Measurements from ENCODE around the gene HOXC13.

The HOXC13 gene

GRCh38 chr12:53980104-53980801, 41.6 kb downstream of the HOXC13 start:
- no peak for DNase-seq (ENCODE audit: extremely low read depth in 1 of 2, low read depth in 1 of 2)

DNA sequence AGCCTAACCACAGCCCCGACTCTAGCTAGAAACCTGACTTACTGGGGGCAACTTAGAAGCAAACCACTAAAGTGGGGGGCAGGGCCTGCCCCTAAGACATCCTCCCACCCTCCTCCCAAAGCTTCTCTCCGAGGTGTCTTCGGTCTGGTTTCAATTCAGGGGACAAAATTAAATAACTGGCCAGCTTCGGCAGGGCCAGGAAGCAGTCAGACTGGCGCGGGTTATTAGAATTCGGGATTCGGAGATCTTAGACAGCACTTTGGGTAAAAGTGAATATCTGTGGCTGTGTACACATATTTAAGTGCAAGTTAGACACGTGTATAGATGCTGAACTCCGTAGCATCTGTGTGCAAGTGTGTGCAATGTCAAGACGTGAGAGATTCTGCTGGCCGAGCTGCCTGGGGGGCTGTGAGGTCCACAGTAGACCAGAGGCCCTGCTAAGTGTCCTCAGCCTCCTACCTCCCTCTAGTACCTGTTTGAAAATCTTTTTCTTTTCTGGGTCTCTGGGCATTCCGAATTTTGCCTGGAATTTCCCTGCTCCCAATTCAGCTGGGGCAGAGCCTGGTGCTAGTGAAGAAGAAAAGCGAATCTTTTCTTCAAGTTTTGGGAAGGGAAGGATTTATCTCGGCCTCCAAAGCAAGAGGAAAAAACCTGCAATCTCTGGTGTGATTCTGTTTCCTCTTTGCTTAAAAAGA, 42.3 kb downstream of the HOXC13 start:
- no peak for DNase-seq (ENCODE audit: extremely low read depth in 1 of 2, low read depth in 1 of 2)

- DNase-seq (ENCODE audit: extremely low read depth in 1 of 2, low read depth in 1 of 2) = no peak
Measured at GRCh38 chr12:53981634-53982565, 43.3 kb downstream of the HOXC13 start.

DNA sequence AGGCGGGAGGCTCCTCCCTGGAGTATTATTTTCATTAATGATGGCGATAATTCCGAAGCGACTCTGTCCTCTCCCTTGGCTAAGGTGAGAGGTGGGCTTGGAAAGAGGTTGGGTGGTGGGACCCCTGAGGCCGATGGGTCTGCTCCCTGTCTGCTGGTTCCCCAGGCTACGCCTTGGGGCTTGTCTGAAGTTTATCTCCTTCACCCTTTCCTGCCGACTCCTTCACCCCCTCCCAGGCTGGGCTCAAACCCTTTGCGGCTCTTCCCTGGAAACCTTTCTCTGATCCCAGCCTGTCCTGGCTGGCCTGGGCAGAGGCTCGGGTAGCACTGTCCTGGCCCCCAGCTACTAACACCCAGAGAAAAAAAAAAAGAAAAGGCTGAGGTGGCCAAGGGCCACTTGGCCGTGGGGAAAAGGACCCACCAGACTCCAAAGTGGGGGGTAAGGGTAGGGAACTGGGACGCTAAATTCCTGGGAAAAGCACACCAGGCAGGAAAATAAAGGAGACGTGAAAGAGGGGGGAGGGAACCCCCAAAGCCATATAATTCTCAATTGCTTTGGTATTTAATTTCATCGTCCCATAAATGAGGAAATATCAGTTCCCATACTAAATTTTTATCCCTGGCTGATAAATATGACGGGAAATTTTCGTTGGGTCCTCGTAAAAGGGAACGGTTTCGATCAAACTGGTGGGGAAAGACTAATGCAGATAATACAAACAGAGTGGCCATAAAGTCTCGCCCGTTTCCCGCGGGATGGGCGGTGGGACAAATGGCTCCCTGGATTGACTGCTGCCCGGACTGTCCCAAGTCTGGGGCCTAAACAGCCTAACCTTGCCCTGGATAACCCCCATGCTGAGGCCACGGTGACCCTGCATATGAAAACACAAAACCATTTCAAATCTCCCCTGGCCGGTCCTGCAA, 44.3 kb downstream of the HOXC13 start:
- DNase-seq (ENCODE audit: extremely low read depth in 1 of 2, low read depth in 1 of 2) = no peak

GRCh38 chr12:53983568-53983949, 44.9 kb downstream of the HOXC13 start:
- DNase-seq (ENCODE audit: extremely low read depth in 1 of 2, low read depth in 1 of 2) = no peak

DNA sequence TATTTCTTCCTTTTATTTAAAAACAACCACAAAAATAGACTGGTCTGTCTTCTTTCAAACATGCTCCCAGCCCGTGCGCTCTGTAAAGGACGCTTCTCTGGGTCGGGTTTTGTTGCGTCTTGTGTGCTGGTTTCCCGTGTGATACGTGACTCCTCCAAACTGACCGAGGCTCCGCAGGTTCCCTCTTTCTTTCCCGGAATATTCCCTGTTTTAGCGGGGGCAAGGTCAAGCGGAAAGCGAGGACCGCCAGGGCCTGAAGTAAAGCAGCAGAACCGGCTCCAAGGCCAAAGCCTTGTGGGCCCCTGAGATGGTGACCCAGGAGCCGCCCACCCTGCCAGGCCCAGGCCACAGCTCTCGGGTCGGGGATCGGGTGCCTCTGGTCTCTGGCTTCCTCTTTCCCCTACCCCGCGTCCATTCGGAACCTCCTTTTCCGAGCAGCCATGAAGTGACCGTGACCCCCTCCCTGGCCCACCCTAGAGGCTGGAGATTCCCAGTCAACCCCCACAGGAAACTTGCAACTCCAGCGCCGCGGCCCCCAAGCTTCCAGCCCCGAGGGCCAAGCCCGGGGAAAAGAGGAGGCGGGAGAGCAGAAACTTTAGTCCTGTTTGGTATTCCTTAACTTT, 45.4 kb downstream of the HOXC13 start:
- DNase-seq (ENCODE audit: extremely low read depth in 1 of 2, low read depth in 1 of 2) = no peak

DNA sequence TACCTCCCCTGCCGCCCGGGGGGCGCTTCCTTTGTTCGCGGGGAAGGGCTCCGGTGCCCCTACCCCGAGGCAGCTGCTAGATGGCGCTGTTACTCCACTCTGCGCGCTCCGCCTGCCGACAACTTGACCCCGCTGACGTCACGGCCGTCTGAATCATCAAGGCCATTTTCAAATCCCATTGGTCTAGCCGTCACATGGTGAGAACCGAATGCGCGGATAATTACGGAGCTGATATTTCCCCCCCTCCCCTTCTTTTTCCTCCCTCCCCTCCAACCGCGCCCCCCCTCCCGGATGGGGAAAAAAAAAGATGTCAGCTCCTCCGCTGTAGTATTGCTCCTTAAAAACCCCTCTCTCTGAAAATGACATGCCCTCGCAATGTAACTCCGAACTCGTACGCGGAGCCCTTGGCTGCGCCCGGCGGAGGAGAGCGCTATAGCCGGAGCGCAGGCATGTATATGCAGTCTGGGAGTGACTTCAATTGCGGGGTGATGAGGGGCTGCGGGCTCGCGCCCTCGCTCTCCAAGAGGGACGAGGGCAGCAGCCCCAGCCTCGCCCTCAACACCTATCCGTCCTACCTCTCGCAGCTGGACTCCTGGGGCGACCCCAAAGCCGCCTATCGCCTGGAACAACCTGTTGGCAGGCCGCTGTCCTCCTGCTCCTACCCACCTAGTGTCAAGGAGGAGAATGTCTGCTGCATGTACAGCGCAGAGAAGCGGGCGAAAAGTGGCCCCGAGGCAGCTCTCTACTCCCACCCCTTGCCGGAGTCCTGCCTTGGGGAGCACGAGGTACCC, 46.5 kb downstream of the HOXC13 start, which contains the start of gene HOXC10:
TSS of gene HOXC10 (plus strand) at position 246 of the 791 bp plus-strand sequence. CDS start at position 360, 114 bp downstream.
- peak; percentile 56 to 65 for DNase-seq (ENCODE audit: extremely low read depth in 1 of 2, low read depth in 1 of 2)

- DNase-seq (ENCODE audit: extremely low read depth in 1 of 2, low read depth in 1 of 2) = no peak
Measured at GRCh38 chr12:53985692-53985993, 47.0 kb downstream of the HOXC13 start.

DNA sequence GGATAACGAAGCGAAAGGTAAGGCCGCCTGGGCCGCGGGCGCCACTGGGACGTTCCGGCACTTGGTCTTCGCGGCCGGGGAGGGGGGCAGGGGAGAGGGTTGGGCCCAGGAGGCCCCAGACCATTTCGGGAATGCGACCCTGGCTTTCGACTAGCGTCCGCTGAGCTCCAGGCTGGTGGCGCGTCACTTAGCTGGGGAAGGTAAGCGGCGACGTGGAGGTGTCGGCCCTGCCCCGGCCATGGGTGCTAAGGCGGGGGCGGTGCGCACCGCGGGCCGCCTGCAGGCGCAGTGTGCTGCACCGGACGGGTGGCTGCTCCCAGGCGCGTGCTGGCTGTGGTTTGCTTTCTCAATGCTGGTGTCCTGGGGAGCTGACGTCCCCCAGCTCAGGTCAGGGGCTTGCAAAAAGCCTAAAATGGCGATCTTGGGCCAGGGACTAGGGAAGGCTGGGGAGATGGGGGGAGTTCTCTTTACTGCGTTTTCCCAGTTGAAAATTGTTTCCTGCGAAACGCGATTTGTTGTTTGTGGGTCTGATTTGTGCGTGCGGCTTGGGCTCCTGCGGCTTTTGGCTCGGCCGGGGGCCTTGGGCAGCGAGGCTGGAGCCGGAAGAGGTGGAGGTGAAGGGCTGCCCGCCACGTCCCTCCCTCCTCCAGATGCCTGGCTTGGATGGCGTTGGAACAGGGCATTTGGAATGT, 47.5 kb downstream of the HOXC13 start:
- DNase-seq (ENCODE audit: extremely low read depth in 1 of 2, low read depth in 1 of 2) = no peak

- no peak for DNase-seq (ENCODE audit: extremely low read depth in 1 of 2, low read depth in 1 of 2)
Measured at GRCh38 chr12:53986686-53987483, 48.3 kb downstream of the HOXC13 start.

GRCh38 chr12:53987787-53988230, 49.2 kb downstream of the HOXC13 start:
- no peak for DNase-seq (ENCODE audit: extremely low read depth in 1 of 2, low read depth in 1 of 2)

DNA sequence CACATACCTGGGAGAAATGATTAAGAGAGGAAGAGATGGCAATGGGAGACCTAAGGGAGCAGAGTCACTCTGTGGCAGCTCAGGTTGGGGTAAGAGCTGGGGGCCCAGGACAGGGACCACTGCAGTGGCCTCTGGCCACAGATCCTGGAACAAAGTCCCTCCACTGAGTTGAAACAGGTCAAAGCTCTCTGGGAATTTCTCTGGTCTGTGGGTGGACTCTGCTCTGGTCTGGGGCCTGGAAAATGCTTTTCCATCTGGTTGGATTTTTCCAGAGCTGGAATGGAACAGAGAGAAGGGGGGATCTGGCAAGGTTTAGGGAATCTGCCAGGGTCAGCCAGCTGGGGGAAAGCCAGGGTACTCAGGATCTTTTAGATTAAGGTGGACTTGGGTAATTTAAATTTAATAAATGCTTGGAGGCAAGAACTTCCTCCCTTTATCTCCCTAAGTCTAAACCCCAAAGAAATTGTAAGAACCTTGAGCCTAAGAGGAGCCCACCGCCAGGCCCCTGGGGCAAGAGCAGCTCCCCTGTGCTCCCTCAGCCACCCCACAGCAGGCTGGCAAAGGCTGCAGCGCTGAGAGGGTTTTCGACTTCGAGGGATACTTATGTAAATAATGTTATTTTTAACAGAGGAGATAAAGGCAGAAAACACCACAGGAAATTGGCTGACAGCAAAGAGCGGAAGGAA, 50.1 kb downstream of the HOXC13 start:
- no peak for DNase-seq (ENCODE audit: extremely low read depth in 1 of 2, low read depth in 1 of 2)

DNA sequence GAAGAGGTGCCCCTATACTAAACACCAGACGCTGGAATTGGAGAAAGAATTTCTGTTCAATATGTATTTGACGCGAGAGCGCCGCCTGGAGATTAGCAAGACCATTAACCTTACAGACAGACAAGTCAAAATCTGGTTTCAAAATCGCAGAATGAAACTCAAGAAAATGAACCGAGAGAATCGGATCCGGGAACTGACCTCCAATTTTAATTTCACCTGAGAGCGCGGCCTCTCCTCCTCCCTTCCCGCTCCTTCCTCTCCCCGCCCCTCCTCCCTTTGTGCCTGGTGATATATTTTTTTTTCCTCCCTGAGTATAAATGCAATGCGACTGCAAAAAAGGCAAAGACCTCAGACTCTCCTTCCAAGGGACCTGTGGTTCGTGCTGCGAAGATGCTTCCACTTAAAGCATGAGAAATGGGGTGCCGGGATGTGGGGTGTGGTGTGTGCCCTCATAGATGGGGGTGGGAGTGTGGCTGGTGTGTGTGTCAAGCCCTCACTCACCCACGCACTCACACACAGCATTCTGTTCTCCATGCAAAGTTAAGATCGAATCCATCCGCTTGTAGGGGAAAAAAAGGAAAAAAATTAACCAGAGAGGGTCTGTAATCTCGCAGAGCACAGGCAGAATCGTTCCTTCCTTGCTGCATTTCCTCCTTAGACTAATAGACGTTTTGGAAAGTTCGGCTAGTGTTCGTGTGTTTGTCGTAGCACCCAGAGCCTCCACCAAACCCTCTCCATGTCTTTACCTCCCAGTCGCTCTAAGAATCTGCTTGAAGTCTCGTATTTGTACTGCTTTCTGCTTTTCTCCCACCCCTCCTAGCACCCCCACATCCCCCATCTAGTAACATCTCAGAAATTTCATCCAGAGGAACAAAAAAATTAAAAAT, 50.8 kb downstream of the HOXC13 start:
- DNase-seq (ENCODE audit: extremely low read depth in 1 of 2, low read depth in 1 of 2) = no peak

GRCh38 chr12:53990311-53991076, 51.9 kb downstream of the HOXC13 start:
- no peak for DNase-seq (ENCODE audit: extremely low read depth in 1 of 2, low read depth in 1 of 2)

GRCh38 chr12:53991077-53991460, 52.4 kb downstream of the HOXC13 start:
- DNase-seq (ENCODE audit: extremely low read depth in 1 of 2, low read depth in 1 of 2) = no peak

All from activated CD8-positive, alpha-beta memory T cell treated with anti-CD3 and anti-CD28 coated beads for 1 hour (primary cell).